ENCODE measurements around the gene VILL. TPM values are rescaled to one million over a fixed set of nuclear protein-coding genes. Genes with fewer than 3 reads are reported as not detected.

The VILL gene
- total and polyA plus RNA-seq, 10 donors, result 14.4 to 23.4 (median 17.3) TPM

DNA sequence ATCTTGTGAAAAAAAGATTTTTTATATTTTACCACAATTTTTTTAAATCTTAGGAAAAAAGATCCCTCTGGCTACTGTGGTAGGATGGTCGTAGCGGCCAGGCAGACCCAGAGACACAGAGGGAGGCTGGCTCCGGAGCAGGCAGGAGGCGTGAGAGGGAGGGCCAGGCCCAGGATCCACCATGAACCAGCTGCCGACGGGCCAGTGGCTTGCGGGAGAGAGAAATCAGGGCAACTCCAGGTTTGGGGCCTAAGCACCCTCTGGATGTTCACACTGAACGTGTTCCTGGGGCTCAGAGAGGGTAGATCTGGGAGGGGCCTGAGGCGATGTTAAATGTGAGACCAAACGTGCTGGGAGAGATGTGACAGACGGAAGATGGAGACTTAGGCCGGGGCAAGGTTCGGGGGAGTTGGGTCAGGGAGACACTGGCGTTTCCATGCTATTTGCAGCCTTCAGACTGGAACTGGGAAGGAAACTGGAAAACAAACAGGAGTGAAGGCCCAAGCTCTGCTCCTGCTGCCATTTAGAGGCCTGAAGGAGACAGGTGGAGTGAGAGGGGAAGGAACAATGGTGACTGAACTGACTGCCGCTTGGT is 1.6 kb upstream of the VILL start:
- no peak overlapping the region for H3K4me3 ChIP-seq
- TF ChIP-seq, protein P1, sequence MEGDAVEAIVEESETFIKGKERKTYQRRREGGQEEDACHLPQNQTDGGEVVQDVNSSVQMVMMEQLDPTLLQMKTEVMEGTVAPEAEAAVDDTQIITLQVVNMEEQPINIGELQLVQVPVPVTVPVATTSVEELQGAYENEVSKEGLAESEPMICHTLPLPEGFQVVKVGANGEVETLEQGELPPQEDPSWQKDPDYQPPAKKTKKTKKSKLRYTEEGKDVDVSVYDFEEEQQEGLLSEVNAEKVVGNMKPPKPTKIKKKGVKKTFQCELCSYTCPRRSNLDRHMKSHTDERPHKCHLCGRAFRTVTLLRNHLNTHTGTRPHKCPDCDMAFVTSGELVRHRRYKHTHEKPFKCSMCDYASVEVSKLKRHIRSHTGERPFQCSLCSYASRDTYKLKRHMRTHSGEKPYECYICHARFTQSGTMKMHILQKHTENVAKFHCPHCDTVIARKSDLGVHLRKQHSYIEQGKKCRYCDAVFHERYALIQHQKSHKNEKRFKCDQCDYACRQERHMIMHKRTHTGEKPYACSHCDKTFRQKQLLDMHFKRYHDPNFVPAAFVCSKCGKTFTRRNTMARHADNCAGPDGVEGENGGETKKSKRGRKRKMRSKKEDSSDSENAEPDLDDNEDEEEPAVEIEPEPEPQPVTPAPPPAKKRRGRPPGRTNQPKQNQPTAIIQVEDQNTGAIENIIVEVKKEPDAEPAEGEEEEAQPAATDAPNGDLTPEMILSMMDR (IDR thresholded peaks at IDR 0.05 in 8 of 11, conservative IDR thresholded peaks at IDR 0.05 in 3 of 11), result no peak
- TF ChIP-seq POLR2A (IDR thresholded peaks at IDR 0.05), result no peak
- no peak for TF ChIP-seq POLR2AphosphoS5 (IDR thresholded peaks at IDR 0.05)
- intact Hi-C loops (cut with DNase I; ENCODE audit: low total_unique reads), result no loop called here
- 82 to 89% (median 87%) methylated on average over 15 of the region's 15 CpGs for WGBS, 5 donors
- H3K36me3 ChIP-seq, result peaks cover 0 to 15% (median 0%) of the 10 kb centered on the region in 6 donors
- H3K4me1 ChIP-seq, result peaks cover 0 to 41% (median 9%) of the 10 kb centered on the region in 6 donors
- no peaks in the 10 kb centered on the region for H3K9me3 ChIP-seq
- DNase-seq, result peak; percentile 67
- no peaks in the 10 kb centered on the region for H3K27me3 ChIP-seq (replicated peaks in 1 of 7)
- peak overlapping the region in 2 of 8 donors; percentile 52 to 72 for H3K27ac ChIP-seq

DNA sequence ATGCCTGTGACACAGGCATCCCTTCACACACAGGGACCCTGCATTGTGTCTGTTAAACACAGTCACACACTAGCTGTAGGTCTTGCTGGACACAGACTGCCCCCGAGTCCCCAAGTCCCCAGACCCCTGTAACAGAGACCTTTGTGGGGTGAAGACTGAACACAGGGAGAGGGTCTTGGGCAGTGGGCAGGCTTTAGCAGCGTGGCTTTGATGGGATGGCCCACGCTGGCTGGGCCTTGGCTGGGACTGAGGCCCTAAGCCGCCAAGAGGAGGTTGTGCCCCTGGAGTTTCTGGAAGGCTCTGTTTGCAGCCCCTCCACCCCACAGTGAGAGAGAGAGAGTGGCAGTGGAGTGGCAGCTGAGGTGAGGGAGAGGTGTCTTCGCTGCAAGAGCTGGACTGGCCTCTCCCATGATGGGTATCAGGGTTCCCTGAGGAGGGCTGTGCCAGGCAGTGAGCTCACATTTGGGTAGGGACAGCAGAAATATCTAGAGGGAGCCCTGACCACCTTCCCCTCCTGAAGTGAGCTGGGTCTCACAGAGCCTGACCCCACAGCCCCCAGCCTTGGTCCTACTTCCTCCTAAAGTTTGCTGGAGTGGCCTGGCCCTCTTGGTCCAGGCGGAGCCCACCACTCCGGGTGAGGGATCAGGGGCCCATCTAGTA is 635 bp upstream of the VILL start:
- TF ChIP-seq POLR2A (IDR thresholded peaks at IDR 0.05), result no peak
- TF ChIP-seq POLR2AphosphoS5 (IDR thresholded peaks at IDR 0.05), result no peak
- TF ChIP-seq, protein P1 (IDR thresholded peaks at IDR 0.05 in 8 of 11, conservative IDR thresholded peaks at IDR 0.05 in 3 of 11), result no peak
- Histone ChIP-seq H3K9me3 (no peaks in the 10 kb centered on the region), H3K36me3 (peaks cover 0 to 6% (median 0%) of the 10 kb centered on the region in 6 donors), H3K27ac (no peak overlapping the region), H3K27me3 (replicated peaks in 1 of 7) (no peaks in the 10 kb centered on the region), H3K4me1 (peaks cover 5 to 42% (median 16%) of the 10 kb centered on the region in 6 donors), H3K4me3 (no peak overlapping the region)
- DNase-seq, result peak; percentile 49
- intact Hi-C loops (cut with DNase I; ENCODE audit: low total_unique reads), result no loop called here
- WGBS, 5 donors, result 83 to 97% (median 96%) methylated on average over 6 to 7 of the region's 7 CpGs

DNA sequence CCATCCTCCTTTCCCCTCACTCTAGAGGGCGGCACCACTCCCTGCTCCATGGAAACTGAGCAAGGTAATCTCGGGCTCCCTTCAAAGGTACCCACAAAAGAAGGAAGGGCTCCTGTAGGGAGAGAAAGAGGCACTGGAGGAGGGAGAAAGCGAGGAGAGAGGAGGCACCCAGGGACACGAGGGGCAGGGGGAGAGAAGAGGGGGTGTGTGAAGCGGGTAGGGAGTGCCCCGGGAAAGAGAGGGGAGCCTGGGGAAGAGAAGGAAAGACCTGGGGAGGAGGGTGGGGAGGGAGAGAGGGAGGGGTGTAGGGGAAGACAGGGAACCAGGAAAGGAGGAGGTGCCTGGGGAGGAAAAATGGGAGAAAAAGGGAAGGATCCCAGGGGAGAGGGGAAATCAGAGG is 523 bp downstream of the VILL start:
- Histone ChIP-seq H3K27me3 (replicated peaks in 1 of 7) (no peaks in the 10 kb centered on the region), H3K9me3 (no peaks in the 10 kb centered on the region), H3K4me1 (peaks cover 14 to 54% (median 25%) of the 10 kb centered on the region in 6 donors), H3K27ac (no peak overlapping the region), H3K36me3 (peaks cover 0 to 9% (median 3%) of the 10 kb centered on the region in 6 donors), H3K4me3 (no peak overlapping the region)
- 59 to 74% (median 63%) methylated on average over 6 of the region's 6 CpGs for WGBS, 5 donors
- DNase-seq, result peak; percentile 34
- no peak for TF ChIP-seq POLR2AphosphoS5 (IDR thresholded peaks at IDR 0.05)
- intact Hi-C loops (cut with DNase I; ENCODE audit: low total_unique reads), result no loop called here

DNA sequence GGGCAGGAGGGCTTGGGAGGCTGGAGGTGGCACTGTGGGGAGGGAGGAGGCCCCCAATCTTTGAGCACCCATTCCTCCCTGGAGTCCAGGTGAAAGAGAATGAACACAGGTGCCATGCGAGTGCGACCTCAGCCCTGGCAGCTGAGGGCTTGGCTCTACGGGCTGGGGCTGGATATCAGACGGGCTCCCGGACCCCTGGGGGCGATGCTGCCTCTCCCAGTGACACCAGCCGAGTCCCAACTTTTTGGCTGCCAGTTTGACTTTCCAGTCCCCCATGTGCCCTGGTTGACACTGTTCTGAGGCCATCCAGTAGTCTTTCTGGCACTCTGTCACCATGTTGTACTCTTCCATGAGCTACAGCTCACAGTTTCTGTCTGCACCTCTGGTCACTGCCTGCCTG is 1.2 kb downstream of the VILL start:
- no peak for DNase-seq
- TF ChIP-seq POLR2A (IDR thresholded peaks at IDR 0.05) (no peak), POLR2AphosphoS5 (IDR thresholded peaks at IDR 0.05) (no peak)
- TF ChIP-seq, protein P1 (IDR thresholded peaks at IDR 0.05 in 8 of 11, conservative IDR thresholded peaks at IDR 0.05 in 3 of 11), result no peak
- intact Hi-C loops (cut with DNase I; ENCODE audit: low total_unique reads), result no loop called here
- H3K36me3 ChIP-seq, result peaks cover 0 to 15% (median 3%) of the 10 kb centered on the region in 6 donors
- H3K27me3 ChIP-seq (replicated peaks in 1 of 7), result no peaks in the 10 kb centered on the region
- peaks cover 14 to 59% (median 32%) of the 10 kb centered on the region in 6 donors for H3K4me1 ChIP-seq
- H3K4me3 ChIP-seq, result no peak overlapping the region
- H3K9me3 ChIP-seq, result no peaks in the 10 kb centered on the region
- 83 to 100% (median 95%) methylated on average over 1 to 7 of the region's 7 CpGs for WGBS, 5 donors
- H3K27ac ChIP-seq, result no peak overlapping the region
